Measurements from ENCODE around the gene AOAH. TPM values are rescaled to one million over a fixed set of nuclear protein-coding genes. Genes with fewer than 3 reads are reported as not detected.
A peak's percentile ranks its signal among the peaks of the same experiment; 100 is the strongest.

Gene AOAH
- total and polyA plus RNA-seq, 2 of the 4 experiments (the other 2 are of a cell fraction): not detected

DNA sequence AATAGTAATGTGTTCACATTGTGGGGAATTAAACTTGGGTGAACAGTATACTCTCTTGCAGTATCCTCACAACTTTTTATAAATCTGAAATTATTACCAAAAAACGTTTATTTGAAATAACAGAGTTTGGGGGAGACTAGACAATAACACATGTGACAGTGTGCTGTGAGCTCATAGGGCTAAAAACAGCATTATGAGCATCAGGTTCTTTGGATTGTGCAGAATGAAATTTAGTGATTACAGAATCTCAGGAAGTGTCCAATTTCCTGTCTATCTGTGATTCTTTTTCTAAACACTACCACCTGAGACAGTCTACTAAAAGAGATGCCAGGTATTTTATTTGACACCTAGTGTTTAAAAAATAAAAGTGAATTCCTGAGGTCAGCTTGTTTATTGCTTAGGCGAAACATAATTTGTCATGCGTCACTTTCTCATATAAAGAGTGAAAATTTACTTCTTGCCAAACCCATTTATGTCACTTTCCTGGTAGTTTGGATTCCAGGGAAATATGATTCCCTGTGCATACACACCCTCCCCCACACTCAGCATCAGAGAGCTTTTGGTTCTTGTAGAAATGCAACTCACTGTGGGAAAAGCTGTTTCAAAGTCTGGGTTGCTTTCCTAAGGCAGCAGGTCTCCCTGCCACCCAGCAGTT is 71.2 kb downstream of the AOAH start:
- Histone ChIP-seq H4K8ac (ENCODE audit: low read depth in 2 of 2, low read length in 2 of 2) (peak overlapping the region in 1 of 2 experiments; percentile 18; a peak in 1 of 4 replicates), H2BK15ac (ENCODE audit: low read depth, low read length) (0 out of 3 replicates have a peak overlapping the region, but pooled peaks have one; percentile 25), H3K9ac (ENCODE audit: low read depth, low read length) (no peak overlapping the region), H2BK20ac (ENCODE audit: low read depth, low read length) (peak overlapping the region; percentile 46; the same call in 1 of the 2 replicates), H3K4me1 (ENCODE audit: control insufficient read depth, insufficient read depth, low read length) (peaks cover 16% of the 10 kb centered on the region), H3K18ac (ENCODE audit: low read depth, low read length) (peak overlapping the region; percentile 80), H3K4ac (ENCODE audit: low read depth, low read length) (0 out of 2 replicates have a peak overlapping the region, but pooled peaks have one; percentile 31), H2AK5ac (ENCODE audit: low read depth, low read length) (no peak overlapping the region), H3K27me3 (ENCODE audit: control insufficient read depth, insufficient read depth, low read length) (no peaks in the 10 kb centered on the region), H2BK5ac (ENCODE audit: low read depth, low read length, poor library complexity, severe bottlenecking) (peak overlapping the region; percentile 55), H4K20me1 (ENCODE audit: insufficient read depth, low read length) (no peaks in the 10 kb centered on the region), H3K79me1 (ENCODE audit: low read depth in 1 of 2, low read length in 2 of 2) (no peaks in the 10 kb centered on the region), H2AFZ (replicated peaks; ENCODE audit: low read length, poor library complexity) (peak overlapping the region; percentile 48), H3K56ac (ENCODE audit: extremely low read depth, insufficient read depth, low read length) (no peak overlapping the region), H3K27ac (ENCODE audit: insufficient read depth, low read length) (peak overlapping the region; percentile 24; the same call in 1 of the 2 replicates), H3K4me2 (ENCODE audit: low read depth, low read length) (peak overlapping the region; percentile 48), H3K14ac (replicated peaks; ENCODE audit: low read depth, low read length) (no peak overlapping the region; the same call in 1 of the 2 replicates), H3K36me3 (ENCODE audit: control insufficient read depth, insufficient read depth, low read length) (no peaks in the 10 kb centered on the region), H3K9me3 (ENCODE audit: control insufficient read depth, insufficient read depth, low read length) (no peaks in the 10 kb centered on the region), H4K5ac (ENCODE audit: low read depth, low read length) (peak overlapping the region; percentile 52), H3K23ac (ENCODE audit: low read depth, low read length) (no peak overlapping the region), H2AK9ac (replicated peaks; ENCODE audit: low read depth, low read length, poor library complexity) (no peak overlapping the region), H4K91ac (ENCODE audit: insufficient read depth, low read depth, low read length) (peak overlapping the region; percentile 42; the same call in 1 of the 2 replicates), H2BK120ac (ENCODE audit: low read depth, low read length) (peak overlapping the region; percentile 39), H3K4me3 (ENCODE audit: insufficient read depth, low read depth, low read length) (no peak overlapping the region), H3K9me1 (ENCODE audit: insufficient read depth, low read length) (peaks cover 3% of the 10 kb centered on the region; the same call in 1 of the 2 replicates)
- TF ChIP-seq RAD21 (IDR thresholded peaks at IDR 0.05; ENCODE audit: low read length) (no peak), MAZ (IDR thresholded peaks at IDR 0.05; ENCODE audit: borderline replicate concordance, low read depth, low read length) (no peak), MXI1 (IDR thresholded peaks at IDR 0.05; ENCODE audit: borderline replicate concordance, low read depth, low read length) (no peak), RCOR1 (IDR thresholded peaks at IDR 0.05; ENCODE audit: insufficient replicate concordance, low read length) (no peak), SMC3 (IDR thresholded peaks at IDR 0.05; ENCODE audit: low read depth, low read length) (no peak), NFE2L2 (IDR thresholded peaks at IDR 0.05; ENCODE audit: low read depth, low read length) (no peak), RFX5 (IDR thresholded peaks at IDR 0.05; ENCODE audit: low read depth, low read length) (no peak), CEBPB (IDR thresholded peaks at IDR 0.05; ENCODE audit: low read depth, low read length) (no peak), POLR2A (IDR thresholded peaks at IDR 0.05; ENCODE audit: low read depth, low read length) (no peak), FOS (IDR thresholded peaks at IDR 0.05; ENCODE audit: low read depth, low read length) (no peak), MAFK (IDR thresholded peaks at IDR 0.05; ENCODE audit: low read depth, low read length) (no peak)
- TF ChIP-seq, protein P1, sequence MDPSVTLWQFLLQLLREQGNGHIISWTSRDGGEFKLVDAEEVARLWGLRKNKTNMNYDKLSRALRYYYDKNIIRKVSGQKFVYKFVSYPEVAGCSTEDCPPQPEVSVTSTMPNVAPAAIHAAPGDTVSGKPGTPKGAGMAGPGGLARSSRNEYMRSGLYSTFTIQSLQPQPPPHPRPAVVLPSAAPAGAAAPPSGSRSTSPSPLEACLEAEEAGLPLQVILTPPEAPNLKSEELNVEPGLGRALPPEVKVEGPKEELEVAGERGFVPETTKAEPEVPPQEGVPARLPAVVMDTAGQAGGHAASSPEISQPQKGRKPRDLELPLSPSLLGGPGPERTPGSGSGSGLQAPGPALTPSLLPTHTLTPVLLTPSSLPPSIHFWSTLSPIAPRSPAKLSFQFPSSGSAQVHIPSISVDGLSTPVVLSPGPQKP (IDR thresholded peaks at IDR 0.05; ENCODE audit: borderline replicate concordance, low read depth, low read length): no peak
- TF ChIP-seq, protein P2, sequence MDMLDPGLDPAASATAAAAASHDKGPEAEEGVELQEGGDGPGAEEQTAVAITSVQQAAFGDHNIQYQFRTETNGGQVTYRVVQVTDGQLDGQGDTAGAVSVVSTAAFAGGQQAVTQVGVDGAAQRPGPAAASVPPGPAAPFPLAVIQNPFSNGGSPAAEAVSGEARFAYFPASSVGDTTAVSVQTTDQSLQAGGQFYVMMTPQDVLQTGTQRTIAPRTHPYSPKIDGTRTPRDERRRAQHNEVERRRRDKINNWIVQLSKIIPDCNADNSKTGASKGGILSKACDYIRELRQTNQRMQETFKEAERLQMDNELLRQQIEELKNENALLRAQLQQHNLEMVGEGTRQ (IDR thresholded peaks at IDR 0.05; ENCODE audit: low read depth, low read length): no peak
- intact Hi-C loops (cut with micrococcal nuclease): loop anchor here (5.0 to 10.0 kb wide), 2 partner anchors 211 to 1522 kb away; partner anchors contain the start of gene STARD3NL
- dilution Hi-C loops (cut with HindIII; ENCODE audit: low sequenced_read_pairs, unreplicated experiment): no loop called here
- WGBS, 2 experiments (ENCODE audit: extremely low coverage in 2 of 2, insufficient read length in 1 of 2): no CpG with 5 or more reads among the region's 3 CpGs
- POLR2A ChIA-PET (ENCODE audit: unreplicated experiment): interaction anchor here (0.6 kb wide), 1 partner anchor 16 kb away, joined by 3 read pairs; no protein-coding TSS in a partner anchor
- CTCF ChIA-PET: interaction anchor here (1.4 to 1.6 kb wide), 2 partner anchors 18 to 166 kb away, joined by 3 to 6 read pairs; no protein-coding TSS in a partner anchor
- peak; percentile 79 for DNase-seq
- in situ Hi-C loops (cut with MboI; ENCODE audit: low sequenced_read_pairs): no loop called here
- ATAC-seq (ENCODE audit: low read depth): peak; percentile 55
- no TSS peak for BruUV-seq (replicated peaks)

Measured in IMR-90 (cell line).